ENCODE results near the gene MFAP3.

MFAP3 gene

DNA sequence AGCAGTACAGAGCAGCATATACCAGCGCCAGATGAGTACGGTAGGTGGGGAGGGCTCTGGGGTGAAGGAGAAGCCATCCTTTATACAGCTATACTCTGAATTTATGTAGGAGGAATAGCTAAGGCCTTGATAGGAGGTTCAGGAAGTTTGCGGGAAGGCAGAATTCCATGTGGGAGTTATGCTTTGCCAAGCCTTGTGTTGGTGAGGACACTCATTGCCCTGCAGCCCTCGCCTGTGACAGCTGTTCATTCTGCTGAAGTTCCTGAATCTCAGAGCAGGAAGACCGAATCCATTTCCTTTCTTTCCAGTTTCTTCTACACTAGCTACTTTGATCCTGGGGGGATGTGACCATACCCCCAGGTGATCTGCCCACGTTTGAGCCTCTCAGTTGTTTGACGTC lies 7.7 kb downstream of the MFAP3 start:
- no peak for TF ChIP-seq EP300 (IDR thresholded peaks at IDR 0.05; ENCODE audit: borderline replicate concordance)
- TF ChIP-seq EGR1 (IDR thresholded peaks at IDR 0.05), result no peak
- TF ChIP-seq TAF1 (IDR thresholded peaks at IDR 0.05; ENCODE audit: low read depth), result no peak
- no peak for TF ChIP-seq NFIC (IDR thresholded peaks at IDR 0.05)
- no peak for TF ChIP-seq CREB1 (IDR thresholded peaks at IDR 0.05; ENCODE audit: low read depth)
- TF ChIP-seq RAD21 (IDR thresholded peaks at IDR 0.05; ENCODE audit: low read depth), result no peak
- TF ChIP-seq ZBTB7A (IDR thresholded peaks at IDR 0.05; ENCODE audit: low read depth), result no peak
- no peak for TF ChIP-seq YY1 (IDR thresholded peaks at IDR 0.05; ENCODE audit: low read depth)
- TF ChIP-seq, protein P1, sequence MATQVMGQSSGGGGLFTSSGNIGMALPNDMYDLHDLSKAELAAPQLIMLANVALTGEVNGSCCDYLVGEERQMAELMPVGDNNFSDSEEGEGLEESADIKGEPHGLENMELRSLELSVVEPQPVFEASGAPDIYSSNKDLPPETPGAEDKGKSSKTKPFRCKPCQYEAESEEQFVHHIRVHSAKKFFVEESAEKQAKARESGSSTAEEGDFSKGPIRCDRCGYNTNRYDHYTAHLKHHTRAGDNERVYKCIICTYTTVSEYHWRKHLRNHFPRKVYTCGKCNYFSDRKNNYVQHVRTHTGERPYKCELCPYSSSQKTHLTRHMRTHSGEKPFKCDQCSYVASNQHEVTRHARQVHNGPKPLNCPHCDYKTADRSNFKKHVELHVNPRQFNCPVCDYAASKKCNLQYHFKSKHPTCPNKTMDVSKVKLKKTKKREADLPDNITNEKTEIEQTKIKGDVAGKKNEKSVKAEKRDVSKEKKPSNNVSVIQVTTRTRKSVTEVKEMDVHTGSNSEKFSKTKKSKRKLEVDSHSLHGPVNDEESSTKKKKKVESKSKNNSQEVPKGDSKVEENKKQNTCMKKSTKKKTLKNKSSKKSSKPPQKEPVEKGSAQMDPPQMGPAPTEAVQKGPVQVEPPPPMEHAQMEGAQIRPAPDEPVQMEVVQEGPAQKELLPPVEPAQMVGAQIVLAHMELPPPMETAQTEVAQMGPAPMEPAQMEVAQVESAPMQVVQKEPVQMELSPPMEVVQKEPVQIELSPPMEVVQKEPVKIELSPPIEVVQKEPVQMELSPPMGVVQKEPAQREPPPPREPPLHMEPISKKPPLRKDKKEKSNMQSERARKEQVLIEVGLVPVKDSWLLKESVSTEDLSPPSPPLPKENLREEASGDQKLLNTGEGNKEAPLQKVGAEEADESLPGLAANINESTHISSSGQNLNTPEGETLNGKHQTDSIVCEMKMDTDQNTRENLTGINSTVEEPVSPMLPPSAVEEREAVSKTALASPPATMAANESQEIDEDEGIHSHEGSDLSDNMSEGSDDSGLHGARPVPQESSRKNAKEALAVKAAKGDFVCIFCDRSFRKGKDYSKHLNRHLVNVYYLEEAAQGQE (IDR thresholded peaks at IDR 0.05; ENCODE audit: low read depth), result no peak
- TF ChIP-seq CEBPB (IDR thresholded peaks at IDR 0.05), result no peak
- TF ChIP-seq FOXM1 (IDR thresholded peaks at IDR 0.05; ENCODE audit: borderline replicate concordance, low read depth), result no peak
- TF ChIP-seq, protein P2, sequence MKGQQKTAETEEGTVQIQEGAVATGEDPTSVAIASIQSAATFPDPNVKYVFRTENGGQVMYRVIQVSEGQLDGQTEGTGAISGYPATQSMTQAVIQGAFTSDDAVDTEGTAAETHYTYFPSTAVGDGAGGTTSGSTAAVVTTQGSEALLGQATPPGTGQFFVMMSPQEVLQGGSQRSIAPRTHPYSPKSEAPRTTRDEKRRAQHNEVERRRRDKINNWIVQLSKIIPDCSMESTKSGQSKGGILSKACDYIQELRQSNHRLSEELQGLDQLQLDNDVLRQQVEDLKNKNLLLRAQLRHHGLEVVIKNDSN (IDR thresholded peaks at IDR 0.05), result no peak

DNA sequence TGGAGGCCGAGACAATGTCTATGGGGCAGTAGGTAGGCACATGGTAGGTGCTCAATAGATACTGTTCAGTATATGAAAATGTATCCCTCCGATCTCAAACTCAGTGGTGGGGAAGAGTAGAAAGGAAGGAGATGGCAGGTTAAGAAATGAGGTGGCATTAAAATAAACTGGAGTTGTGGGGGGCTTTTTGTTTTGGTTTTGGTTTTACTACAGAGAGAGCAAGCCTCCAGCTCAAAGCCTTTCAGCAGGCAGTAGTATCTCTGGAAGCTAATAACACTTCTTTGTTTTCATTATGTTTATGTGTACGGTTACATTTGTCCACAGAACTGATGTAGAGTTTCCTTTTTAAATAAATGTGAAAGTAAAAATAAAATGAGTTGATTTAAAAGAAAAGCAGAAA lies 8.6 kb downstream of the MFAP3 start:
- TF ChIP-seq RAD21 (IDR thresholded peaks at IDR 0.05; ENCODE audit: low read depth) (no peak), EGR1 (IDR thresholded peaks at IDR 0.05) (no peak), NFIC (IDR thresholded peaks at IDR 0.05) (no peak), TAF1 (IDR thresholded peaks at IDR 0.05; ENCODE audit: low read depth) (no peak), CREB1 (IDR thresholded peaks at IDR 0.05; ENCODE audit: low read depth) (no peak), EP300 (IDR thresholded peaks at IDR 0.05; ENCODE audit: borderline replicate concordance) (no peak), TCF12 (IDR thresholded peaks at IDR 0.05; ENCODE audit: low read depth) (no peak), TEAD4 (IDR thresholded peaks at IDR 0.05) (no peak), CEBPB (IDR thresholded peaks at IDR 0.05) (no peak), ZBTB7A (IDR thresholded peaks at IDR 0.05; ENCODE audit: low read depth) (no peak), YY1 (IDR thresholded peaks at IDR 0.05; ENCODE audit: low read depth) (no peak), FOXM1 (IDR thresholded peaks at IDR 0.05; ENCODE audit: borderline replicate concordance, low read depth) (no peak)
- TF ChIP-seq, protein P2 (IDR thresholded peaks at IDR 0.05), result no peak
- TF ChIP-seq, protein P1 (IDR thresholded peaks at IDR 0.05; ENCODE audit: low read depth), result no peak
- TF ChIP-seq, protein P3, sequence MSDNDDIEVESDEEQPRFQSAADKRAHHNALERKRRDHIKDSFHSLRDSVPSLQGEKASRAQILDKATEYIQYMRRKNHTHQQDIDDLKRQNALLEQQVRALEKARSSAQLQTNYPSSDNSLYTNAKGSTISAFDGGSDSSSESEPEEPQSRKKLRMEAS (IDR thresholded peaks at IDR 0.05), result no peak

DNA sequence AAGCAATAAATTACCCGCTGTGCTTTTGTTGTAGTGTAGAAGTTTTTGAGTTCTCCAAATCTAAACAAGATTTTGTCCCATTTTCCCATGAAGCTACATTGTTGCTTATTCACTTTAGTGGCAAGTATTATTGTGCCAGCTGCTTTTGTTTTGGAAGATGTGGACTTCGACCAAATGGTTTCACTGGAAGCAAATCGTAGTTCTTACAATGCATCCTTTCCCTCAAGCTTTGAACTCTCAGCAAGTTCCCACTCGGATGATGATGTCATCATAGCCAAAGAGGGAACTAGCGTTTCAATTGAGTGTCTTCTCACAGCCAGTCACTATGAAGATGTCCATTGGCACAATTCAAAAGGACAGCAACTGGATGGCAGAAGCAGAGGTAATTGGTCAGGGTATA lies 10.9 kb downstream of the MFAP3 start:
- TF ChIP-seq, protein P1 (IDR thresholded peaks at IDR 0.05; ENCODE audit: low read depth), result no peak
- TF ChIP-seq CREB1 (IDR thresholded peaks at IDR 0.05; ENCODE audit: low read depth) (no peak), TEAD4 (IDR thresholded peaks at IDR 0.05) (no peak), EP300 (IDR thresholded peaks at IDR 0.05; ENCODE audit: borderline replicate concordance) (no peak), YY1 (IDR thresholded peaks at IDR 0.05; ENCODE audit: low read depth) (no peak)
- TF ChIP-seq, protein P3 (IDR thresholded peaks at IDR 0.05), result no peak

DNA sequence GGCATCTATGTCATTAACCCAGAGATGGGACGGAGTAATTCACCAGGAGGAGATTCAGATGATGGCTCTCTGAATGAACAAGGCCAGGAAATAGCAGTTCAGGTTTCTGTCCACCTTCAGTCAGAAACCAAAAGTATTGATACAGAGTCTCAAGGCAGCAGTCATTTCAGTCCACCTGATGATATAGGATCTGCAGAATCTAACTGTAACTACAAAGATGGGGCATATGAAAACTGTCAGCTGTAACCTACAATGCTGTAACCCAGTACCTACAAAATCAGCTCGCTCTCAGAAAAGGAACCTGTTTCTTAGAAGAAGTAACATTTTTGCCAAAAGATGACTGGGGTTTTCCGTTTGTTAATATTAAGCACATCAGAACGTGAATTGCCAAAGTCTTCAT lies 14.7 kb downstream of the MFAP3 start:
- no peak for TF ChIP-seq CEBPB (IDR thresholded peaks at IDR 0.05)
- TF ChIP-seq TCF12 (IDR thresholded peaks at IDR 0.05; ENCODE audit: low read depth), result no peak
- TF ChIP-seq, protein P2 (IDR thresholded peaks at IDR 0.05), result no peak
- TF ChIP-seq ZBTB7A (IDR thresholded peaks at IDR 0.05; ENCODE audit: low read depth), result no peak
- TF ChIP-seq NFIC (IDR thresholded peaks at IDR 0.05), result no peak
- TF ChIP-seq RAD21 (IDR thresholded peaks at IDR 0.05; ENCODE audit: low read depth), result no peak
- TF ChIP-seq EP300 (IDR thresholded peaks at IDR 0.05; ENCODE audit: borderline replicate concordance), result no peak
- TF ChIP-seq, protein P3 (IDR thresholded peaks at IDR 0.05), result no peak
- TF ChIP-seq YY1 (IDR thresholded peaks at IDR 0.05; ENCODE audit: low read depth), result no peak
- TF ChIP-seq FOXM1 (IDR thresholded peaks at IDR 0.05; ENCODE audit: borderline replicate concordance, low read depth), result no peak
- TF ChIP-seq, protein P1 (IDR thresholded peaks at IDR 0.05; ENCODE audit: low read depth), result no peak
- TF ChIP-seq EGR1 (IDR thresholded peaks at IDR 0.05), result no peak
- no peak for TF ChIP-seq CREB1 (IDR thresholded peaks at IDR 0.05; ENCODE audit: low read depth)
- no peak for TF ChIP-seq TEAD4 (IDR thresholded peaks at IDR 0.05)
- TF ChIP-seq TAF1 (IDR thresholded peaks at IDR 0.05; ENCODE audit: low read depth), result no peak

All from Ishikawa (cell line).